Measurements from ENCODE around the gene BRD3OS.

Gene BRD3OS

DNA sequence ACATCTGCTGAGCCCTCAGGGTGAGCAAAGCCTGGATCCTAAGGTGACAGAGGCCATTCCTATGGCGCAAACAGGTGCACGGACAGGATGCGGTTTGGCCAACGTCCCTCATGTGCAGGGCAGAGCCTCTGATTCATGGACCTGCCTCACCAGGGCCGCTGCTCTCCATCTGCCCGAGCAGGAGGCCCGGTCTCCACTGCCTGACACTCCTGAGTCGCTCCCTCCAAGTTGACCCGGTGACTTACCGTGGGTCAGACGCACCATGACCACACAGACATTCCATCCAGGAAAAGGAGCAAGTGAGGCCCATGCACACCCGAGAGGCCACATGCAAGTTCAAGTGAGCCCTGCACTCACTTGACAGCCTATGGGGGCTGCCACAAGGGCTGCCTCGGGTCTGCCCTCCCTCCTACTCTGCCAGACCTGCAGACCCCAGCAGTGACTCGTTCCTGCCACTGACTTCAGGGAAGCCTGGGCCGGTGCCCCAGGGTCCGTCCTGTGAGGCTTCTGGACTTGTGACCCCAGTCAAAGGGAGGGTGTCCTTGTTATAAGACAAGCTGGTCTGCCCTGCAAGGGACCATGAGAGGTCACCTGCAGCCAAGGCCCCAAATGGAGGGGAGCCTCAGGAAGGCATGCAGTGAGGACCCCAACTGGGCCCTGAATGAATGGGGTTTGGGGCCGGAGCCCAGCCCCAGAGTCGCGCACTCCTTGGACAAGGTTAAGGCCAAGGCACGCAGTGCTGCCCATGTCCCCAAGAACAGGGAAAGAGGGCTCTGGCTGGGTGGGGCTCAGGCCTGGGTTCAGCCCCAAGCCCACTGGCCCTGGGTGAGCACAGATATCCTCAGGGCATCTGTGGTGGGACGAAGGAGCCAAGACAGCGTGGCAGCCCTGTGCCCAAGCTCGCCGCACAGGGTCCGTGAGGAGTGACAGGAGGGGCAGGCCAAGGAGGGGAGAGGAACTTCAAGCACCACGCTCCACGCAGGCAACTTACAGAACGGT, 10.1 kb downstream of the BRD3OS start:
- no peak for FAIRE-seq

DNA sequence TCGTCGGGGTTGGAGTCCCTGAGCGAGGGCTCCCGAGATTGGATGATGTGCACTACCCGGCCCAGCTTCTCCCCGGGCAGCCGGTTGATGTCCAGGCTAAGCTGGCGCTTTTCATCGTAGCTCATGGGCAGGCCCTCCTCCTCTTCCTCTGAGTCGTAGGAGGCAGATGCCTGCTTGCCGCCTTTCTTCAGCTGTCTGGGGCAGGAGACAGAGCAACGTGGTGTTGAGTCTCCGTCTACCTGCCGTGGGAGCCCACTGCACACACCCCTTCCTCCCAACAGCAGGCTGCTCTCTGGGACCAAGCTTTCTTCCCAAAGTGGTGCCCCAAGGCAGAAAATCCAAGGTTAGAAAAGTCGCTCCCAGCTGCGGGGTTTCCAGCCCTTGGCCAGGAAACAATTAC, 10.8 kb downstream of the BRD3OS start:
- no peak for FAIRE-seq

- FAIRE-seq, result peak; percentile 53
Observed at GRCh38 chr9:134037641-134038040, 12.4 kb downstream of the BRD3OS start.

DNA sequence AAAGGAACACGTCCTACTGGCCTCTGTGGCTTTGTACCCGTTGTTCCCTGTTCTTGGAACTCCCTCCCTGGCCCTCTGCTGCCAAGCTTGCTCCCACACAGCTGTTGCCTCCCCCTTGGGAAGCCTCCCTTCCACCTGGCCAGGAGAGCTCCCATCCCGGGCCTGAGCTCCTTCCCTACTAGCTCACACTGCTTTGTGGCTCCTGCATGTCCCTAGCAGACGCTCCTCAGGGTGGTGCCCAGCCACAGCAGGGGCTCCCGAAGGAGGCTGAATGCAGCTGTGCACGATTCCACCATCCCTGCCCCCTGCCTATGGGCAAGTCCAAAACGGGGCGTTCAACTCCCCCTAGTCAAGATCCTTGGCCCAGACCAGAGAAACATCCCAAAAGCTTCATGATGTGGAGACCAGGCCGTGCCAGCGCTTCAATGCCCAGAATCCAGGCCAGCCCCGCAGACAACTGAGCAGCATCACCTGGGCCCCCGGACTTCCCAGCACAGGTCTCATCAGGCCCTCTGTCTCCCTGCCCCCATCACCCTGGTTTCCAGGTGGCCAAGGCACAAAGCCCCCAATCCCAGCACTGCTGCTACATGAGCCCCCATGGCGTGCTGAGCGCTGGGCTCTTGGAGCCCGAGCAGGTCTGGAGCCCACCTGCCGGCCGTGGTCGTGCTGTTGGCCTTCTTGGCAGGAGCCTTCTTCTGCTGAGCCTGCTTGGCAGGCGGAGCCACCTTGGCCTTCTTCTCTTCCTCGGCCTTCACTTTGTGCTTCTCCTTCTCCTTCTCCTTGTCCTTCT, 14.3 kb downstream of the BRD3OS start:
- no peak for FAIRE-seq

DNA sequence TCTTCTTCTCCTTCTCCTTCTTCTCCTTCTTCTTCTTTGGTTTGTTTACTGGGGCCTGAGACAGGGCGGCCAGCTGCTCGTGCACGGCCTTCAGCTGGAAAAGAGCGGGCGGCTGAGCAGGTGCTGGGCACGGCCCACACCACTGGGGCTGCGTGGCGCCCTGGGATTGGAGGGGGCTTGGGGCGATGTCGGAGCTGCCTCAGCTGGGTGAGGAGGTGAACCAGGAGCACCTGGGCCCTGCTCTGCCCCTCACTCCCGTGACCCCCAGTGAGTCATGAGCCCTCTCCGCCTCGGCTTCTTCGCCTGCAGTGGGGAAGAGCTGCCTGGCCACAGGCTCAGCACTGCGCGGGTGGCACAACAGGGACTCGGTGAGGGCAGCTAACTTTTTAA, 14.9 kb downstream of the BRD3OS start:
- FAIRE-seq, result no peak

- FAIRE-seq, result no peak
Observed at GRCh38 chr9:134040781-134041648, 15.7 kb downstream of the BRD3OS start.

GRCh38 chr9:134041649-134041962, 16.3 kb downstream of the BRD3OS start:
- FAIRE-seq, result no peak

GRCh38 chr9:134043531-134043988, 18.3 kb downstream of the BRD3OS start:
- no peak for FAIRE-seq

DNA sequence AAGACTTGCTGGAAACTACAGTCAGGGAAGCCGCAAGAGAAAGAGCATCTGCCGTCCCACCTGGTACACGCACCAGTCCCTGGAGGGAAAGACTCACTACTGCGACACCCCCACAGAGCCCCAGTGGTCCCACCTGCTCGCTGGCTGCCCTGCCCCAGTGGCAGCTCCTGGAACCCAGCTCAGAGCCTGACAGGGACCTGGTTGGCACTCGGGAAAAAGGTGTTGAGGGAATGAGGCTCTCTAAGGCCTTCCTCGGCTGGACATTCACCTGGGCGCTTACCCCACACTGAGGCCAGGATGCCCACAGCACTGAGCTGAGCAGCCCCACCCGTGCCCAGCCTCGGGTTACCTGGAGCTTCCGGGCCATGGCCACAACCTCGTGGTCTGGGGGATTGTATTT, 19.7 kb downstream of the BRD3OS start:
- FAIRE-seq, result no peak

GRCh38 chr9:134045841-134046544, 20.7 kb downstream of the BRD3OS start:
- FAIRE-seq, result no peak

GRCh38 chr9:134046894-134047681, 21.8 kb downstream of the BRD3OS start:
- no peak for FAIRE-seq

- FAIRE-seq, result no peak
Observed at GRCh38 chr9:134047868-134048581, 22.7 kb downstream of the BRD3OS start.

DNA sequence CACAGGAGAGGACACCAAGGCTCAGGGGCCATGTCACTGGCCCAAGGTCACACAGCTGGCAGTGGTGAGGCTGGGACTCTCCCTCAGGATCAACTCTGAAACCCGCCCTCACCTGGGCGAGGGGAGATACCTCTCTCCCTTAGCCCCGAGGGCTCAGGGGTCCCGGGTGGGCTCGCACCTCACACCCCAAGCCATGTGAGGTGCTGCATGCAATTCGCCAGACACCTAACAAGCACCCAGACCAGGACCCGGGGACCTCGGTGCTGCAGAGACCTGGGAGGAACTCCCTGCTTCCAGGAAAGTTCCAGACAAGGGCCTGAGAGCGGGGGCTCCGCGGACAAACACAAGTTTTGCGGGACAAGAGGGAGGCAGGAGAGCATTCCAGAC, 23.3 kb downstream of the BRD3OS start:
- no peak for FAIRE-seq

- FAIRE-seq, result no peak
Observed at GRCh38 chr9:134049236-134049635, 24.0 kb downstream of the BRD3OS start.

- no peak for FAIRE-seq
Observed at GRCh38 chr9:134049772-134050588, 24.7 kb downstream of the BRD3OS start.

DNA sequence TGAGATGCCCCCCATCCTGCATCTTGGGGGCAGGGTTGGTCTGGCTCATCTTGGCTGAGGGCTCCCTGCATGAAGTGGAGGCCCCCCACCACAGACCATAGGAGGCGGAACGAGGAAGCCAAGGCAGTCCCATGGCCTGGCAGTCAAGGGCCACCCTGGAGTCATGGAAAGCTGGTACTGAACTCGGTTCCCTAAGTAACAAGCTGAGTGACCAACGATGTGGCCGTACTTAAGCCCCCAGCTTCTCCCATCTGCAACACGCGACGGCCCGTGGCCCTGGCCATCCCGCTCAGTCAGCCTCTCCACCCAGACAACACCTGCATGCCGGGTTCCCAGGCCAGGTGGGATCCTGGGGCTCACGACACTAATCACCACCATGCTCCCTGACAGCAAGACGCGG, 25.4 kb downstream of the BRD3OS start:
- no peak for FAIRE-seq

DNA sequence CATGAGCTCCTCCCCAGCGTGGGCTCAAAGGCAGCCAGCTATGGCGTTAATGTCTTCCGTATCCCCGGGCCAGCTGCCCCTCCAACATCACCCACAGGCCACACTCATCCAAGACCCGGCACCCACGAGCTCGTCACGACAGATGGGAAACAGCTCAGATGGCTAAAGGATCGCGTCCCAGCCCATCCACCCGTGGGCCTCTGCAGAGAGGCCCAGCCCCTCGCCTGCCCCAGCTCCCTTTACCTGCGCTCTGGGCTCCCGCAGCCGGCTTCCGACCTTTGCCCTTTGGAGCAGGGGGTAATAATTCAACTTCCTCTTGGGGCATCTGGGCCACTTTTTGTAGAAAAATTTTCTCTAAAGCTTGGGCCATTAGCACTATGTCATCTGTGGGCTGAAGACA, 26.0 kb downstream of the BRD3OS start:
- no peak for FAIRE-seq

DNA sequence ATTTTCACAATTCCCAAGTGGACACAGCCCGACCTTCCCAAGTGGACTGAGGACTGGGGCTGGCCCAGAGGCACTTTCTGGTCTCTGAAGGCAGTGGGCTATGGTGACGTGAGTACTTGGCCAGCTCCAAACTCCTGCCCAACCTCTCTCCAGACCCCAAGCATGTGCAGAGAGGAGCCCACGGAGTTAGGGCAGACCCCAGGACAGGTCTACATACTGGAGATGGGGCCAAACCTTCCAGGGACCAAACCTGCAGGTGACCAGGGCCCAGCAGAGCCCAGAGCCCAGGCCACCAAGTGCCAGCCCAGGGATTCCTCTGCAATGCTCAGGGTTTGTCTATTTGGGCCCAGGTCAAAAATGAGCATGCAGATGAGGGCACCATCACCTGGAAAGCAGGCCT, 27.2 kb downstream of the BRD3OS start:
- FAIRE-seq, result no peak

GRCh38 chr9:134052941-134053340, 27.7 kb downstream of the BRD3OS start:
- FAIRE-seq, result no peak

DNA sequence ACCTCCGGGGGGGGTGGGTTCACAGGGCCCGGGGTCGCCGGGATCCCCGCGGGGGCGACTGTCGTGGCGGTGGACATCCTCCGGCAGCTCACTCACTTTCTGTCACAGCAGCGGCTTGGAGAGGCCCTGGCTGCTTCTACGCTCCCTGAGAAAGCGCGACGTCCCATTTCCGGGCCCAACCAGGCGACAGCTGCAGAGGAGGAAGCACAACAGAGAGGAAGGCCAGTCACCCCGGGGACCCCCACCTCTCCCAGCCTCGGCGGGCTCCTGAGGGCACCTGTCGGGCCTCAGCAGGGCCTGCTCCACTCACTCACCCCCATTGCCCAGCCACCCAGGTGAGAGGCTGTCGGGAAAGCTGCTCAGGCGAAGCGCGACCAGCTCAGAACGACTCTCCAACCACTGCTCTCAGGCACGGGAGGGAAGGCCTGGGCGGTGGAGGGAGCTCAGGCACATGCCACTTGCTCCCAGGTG, 28.2 kb downstream of the BRD3OS start:
- FAIRE-seq, result no peak
